ENCODE results near the gene OR1D2. TPM values are rescaled to one million over a fixed set of nuclear protein-coding genes. Genes with fewer than 3 reads are reported as not detected.

OR1D2 gene
- total RNA-seq, 1 experiment from 2014 or later, result not detected

DNA sequence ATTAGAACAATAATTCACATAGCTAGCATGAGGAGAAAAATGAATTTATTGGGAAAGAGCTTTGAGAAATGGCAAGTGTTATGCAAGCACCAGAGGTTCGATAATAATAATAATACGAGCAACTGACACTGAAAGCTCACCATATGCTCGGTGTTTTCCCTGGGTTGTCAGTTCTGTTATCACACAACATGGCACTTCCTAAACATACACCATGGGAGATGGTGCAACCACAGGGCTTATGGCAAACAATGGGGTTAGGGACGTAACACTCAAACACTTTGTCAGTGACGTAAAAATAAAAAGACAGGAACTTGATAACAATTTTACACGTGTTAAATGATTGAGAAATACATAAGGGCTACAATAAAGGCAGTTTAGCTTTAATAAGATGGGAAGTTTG is 64.5 kb downstream of the OR1D2 start:
- no peak overlapping the region for H3K56ac ChIP-seq (ENCODE audit: insufficient read length, low read depth, low read length)
- no peak overlapping the region for H3T11ph ChIP-seq (ENCODE audit: low read length)
- no peak overlapping the region for H2BK15ac ChIP-seq (ENCODE audit: low read depth, low read length)
- H4K91ac ChIP-seq (ENCODE audit: insufficient read length, low read depth, low read length), result no peak overlapping the region
- no peak overlapping the region for H2AFZ ChIP-seq (ENCODE audit: low read length)
- no peak overlapping the region for H3K4ac ChIP-seq (ENCODE audit: low read depth, low read length)
- no peaks in the 10 kb centered on the region for H3K27me3 ChIP-seq (ENCODE audit: insufficient read depth, low read length)
- Mint-ChIP-seq H3K9me3 (peaks cover 26 to 28% of the 10 kb centered on the region in 2 experiments), H3K4me3 (no peak overlapping the region), H3K27me3 (ENCODE audit: low read depth) (peaks cover 12% of the 10 kb centered on the region), H3K36me3 (ENCODE audit: insufficient read depth in 1 of 3, low read depth in 3 of 3) (peaks cover 4 to 6% (median 4%) of the 10 kb centered on the region in 3 experiments; a peak in 5 of 7 replicates), H3K27ac (no peak overlapping the region), H3K4me1 (no peaks in the 10 kb centered on the region)
- no peak overlapping the region for H3K18ac ChIP-seq (ENCODE audit: insufficient read length, low read depth, low read length)
- H4K5ac ChIP-seq (ENCODE audit: insufficient read length, low read depth, low read length), result no peak overlapping the region
- no peak overlapping the region for H2BK120ac ChIP-seq (ENCODE audit: low read depth, low read length, poor library complexity, severe bottlenecking)
- no peak for TF ChIP-seq CTCF (conservative IDR thresholded peaks at IDR 0.05)
- no peak overlapping the region for H3K4me2 ChIP-seq (ENCODE audit: insufficient read depth, insufficient read length, low read length)
- H3K27ac ChIP-seq (ENCODE audit: insufficient read length, low read depth, low read length), result no peak overlapping the region
- H2BK20ac ChIP-seq (ENCODE audit: low read depth, low read length, poor library complexity, severe bottlenecking), result no peak overlapping the region
- no peak overlapping the region for H3K14ac ChIP-seq (ENCODE audit: insufficient read depth, low read length)
- H3K4me1 ChIP-seq (ENCODE audit: insufficient read depth, low read length), result no peaks in the 10 kb centered on the region
- H4K8ac ChIP-seq (replicated peaks; ENCODE audit: insufficient read length, low read depth, low read length), result no peak overlapping the region
- H2BK12ac ChIP-seq (ENCODE audit: insufficient read length, low read depth, low read length), result no peak overlapping the region
- no peak overlapping the region for H3K23ac ChIP-seq (ENCODE audit: insufficient read length, low read depth, low read length)
- no peaks in the 10 kb centered on the region for H3K79me1 ChIP-seq (ENCODE audit: insufficient read depth, low read depth, low read length, poor library complexity, severe bottlenecking)
- no peak for DNase-seq
- no CpG with 5 or more reads among the region's 6 CpGs for WGBS (ENCODE audit: extremely low coverage, insufficient read length, low lambda C conversion rate)
- H3K79me2 ChIP-seq (ENCODE audit: insufficient read depth, low read length), result no peaks in the 10 kb centered on the region
- no peaks in the 10 kb centered on the region for H3K9me3 ChIP-seq (ENCODE audit: control insufficient read depth, low read depth, low read length)
- no peaks in the 10 kb centered on the region for H4K20me1 ChIP-seq (ENCODE audit: control insufficient read depth, insufficient read depth, insufficient read length)
- H3K23me2 ChIP-seq (ENCODE audit: insufficient read length, low read depth, low read length, poor library complexity, severe bottlenecking), result no peaks in the 10 kb centered on the region
- H3K9ac ChIP-seq (ENCODE audit: extremely low read depth, insufficient read length, low read length), result no peak overlapping the region
- H2AK5ac ChIP-seq (ENCODE audit: insufficient read length, low read length), result no peak overlapping the region
- H2BK5ac ChIP-seq (ENCODE audit: insufficient read length, low read length), result no peak overlapping the region
